ENCODE data around the gene SPRY4.

Gene SPRY4

GRCh38 chr5:142295960-142296860 lies 28.6 kb downstream of the SPRY4 start:
- TF ChIP-seq CTCF (IDR thresholded peaks at IDR 0.05; ENCODE audit: insufficient read depth, low read depth, low read length, missing control alignments), result no peak
- H3K4me3 ChIP-seq (ENCODE audit: low read length), result no peak overlapping the region
- no peak for DNase-seq (ENCODE audit: low read depth)

GRCh38 chr5:142295084-142295758 lies 29.6 kb downstream of the SPRY4 start:
- DNase-seq (ENCODE audit: low read depth), result no peak
- no peak for TF ChIP-seq CTCF (IDR thresholded peaks at IDR 0.05; ENCODE audit: insufficient read depth, low read depth, low read length, missing control alignments)
- H3K4me3 ChIP-seq (ENCODE audit: low read length), result no peak overlapping the region

- no peak for DNase-seq (ENCODE audit: low read depth)
- no peak overlapping the region for H3K4me3 ChIP-seq (ENCODE audit: low read length)
- TF ChIP-seq CTCF (IDR thresholded peaks at IDR 0.05; ENCODE audit: insufficient read depth, low read depth, low read length, missing control alignments), result no peak
These were observed 31.3 kb downstream of the SPRY4 start for GRCh38 chr5:142293486-142293885.

- no peak overlapping the region for H3K4me3 ChIP-seq (ENCODE audit: low read length)
- no peak for TF ChIP-seq CTCF (IDR thresholded peaks at IDR 0.05; ENCODE audit: insufficient read depth, low read depth, low read length, missing control alignments)
- DNase-seq (ENCODE audit: low read depth), result no peak
These were observed 32.0 kb downstream of the SPRY4 start for GRCh38 chr5:142292808-142293207.

- no peak for TF ChIP-seq CTCF (IDR thresholded peaks at IDR 0.05; ENCODE audit: insufficient read depth, low read depth, low read length, missing control alignments)
- no peak for DNase-seq (ENCODE audit: low read depth)
- no peak overlapping the region for H3K4me3 ChIP-seq (ENCODE audit: low read length)
These were observed 32.6 kb downstream of the SPRY4 start for GRCh38 chr5:142292249-142292648.

- TF ChIP-seq CTCF (IDR thresholded peaks at IDR 0.05; ENCODE audit: insufficient read depth, low read depth, low read length, missing control alignments), result no peak
- DNase-seq (ENCODE audit: low read depth), result peak; percentile 30
- no peak overlapping the region for H3K4me3 ChIP-seq (ENCODE audit: low read length)
These were observed 34.1 kb downstream of the SPRY4 start for GRCh38 chr5:142290577-142291299.

Measured in epithelial cell of esophagus (primary cell).